ENCODE data around the gene SLC23A1.
A peak's percentile ranks its signal among the peaks of the same experiment; 100 is the strongest.

DNA sequence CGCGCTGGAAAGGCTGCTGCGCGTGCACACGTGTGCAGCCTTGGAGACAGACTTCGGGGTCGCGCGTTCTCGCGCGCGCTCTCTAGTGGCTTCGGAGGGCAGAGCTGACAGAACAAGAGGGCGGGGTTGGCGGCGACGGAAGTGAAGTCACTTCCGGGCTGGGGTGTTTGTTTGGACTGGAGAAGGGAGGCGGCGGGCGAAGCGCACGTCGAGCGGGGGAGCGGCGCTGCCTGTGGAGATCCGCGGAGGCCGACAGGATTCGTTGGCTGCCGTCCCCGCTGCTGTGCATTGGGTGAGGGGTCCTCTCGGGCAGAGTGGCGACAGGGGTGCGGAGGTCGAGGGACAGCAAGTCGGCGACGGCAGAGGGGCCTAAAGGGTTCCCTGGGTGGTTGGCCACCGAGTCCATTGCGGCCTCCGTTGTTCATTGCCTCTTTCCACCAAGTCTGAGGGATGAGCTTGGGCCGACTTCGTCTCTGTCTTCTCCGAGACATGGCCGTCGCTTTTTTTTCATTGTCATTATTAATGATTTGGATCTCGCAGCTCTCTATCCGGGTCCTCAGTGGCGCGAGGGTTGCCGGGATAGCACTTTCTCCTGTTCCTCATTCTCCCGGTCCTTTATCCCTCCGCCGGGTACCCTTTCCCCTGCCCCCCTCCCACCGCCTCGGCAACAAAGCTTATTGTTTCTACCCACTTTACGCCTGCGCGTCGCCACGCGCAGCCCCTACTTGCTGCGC is 41.2 kb downstream of the SLC23A1 start, which contains the start of gene PAIP2:
- TF ChIP-seq, protein P1, sequence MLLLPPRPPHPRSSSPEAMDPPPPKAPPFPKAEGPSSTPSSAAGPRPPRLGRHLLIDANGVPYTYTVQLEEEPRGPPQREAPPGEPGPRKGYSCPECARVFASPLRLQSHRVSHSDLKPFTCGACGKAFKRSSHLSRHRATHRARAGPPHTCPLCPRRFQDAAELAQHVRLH (tag by site-specific recombination; IDR thresholded peaks at IDR 0.05) = peak; percentile 89
- TF ChIP-seq, protein P2, sequence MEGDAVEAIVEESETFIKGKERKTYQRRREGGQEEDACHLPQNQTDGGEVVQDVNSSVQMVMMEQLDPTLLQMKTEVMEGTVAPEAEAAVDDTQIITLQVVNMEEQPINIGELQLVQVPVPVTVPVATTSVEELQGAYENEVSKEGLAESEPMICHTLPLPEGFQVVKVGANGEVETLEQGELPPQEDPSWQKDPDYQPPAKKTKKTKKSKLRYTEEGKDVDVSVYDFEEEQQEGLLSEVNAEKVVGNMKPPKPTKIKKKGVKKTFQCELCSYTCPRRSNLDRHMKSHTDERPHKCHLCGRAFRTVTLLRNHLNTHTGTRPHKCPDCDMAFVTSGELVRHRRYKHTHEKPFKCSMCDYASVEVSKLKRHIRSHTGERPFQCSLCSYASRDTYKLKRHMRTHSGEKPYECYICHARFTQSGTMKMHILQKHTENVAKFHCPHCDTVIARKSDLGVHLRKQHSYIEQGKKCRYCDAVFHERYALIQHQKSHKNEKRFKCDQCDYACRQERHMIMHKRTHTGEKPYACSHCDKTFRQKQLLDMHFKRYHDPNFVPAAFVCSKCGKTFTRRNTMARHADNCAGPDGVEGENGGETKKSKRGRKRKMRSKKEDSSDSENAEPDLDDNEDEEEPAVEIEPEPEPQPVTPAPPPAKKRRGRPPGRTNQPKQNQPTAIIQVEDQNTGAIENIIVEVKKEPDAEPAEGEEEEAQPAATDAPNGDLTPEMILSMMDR (tag by site-specific recombination; IDR thresholded peaks at IDR 0.05) = peak; percentile 100
